Loucy (cell line): ENCODE measurements around the gene FNDC11.

Experiments
- H2AFZ ChIP-seq: fragments of 200-600 bp; sonication (generic); 2 replicates; pipeline ENCODE4 v1.6.0; 2016; ENCODE audit warnings: antibody characterized with exemption, mild to moderate bottlenecking, low read length, moderate library complexity
- H3F3A ChIP-seq: fragments of 200-600 bp; 2 replicates; pipeline ENCODE4 v1.6.0; 2016; ENCODE audit warnings: antibody characterized with exemption, low read depth, mild to moderate bottlenecking
- H3K27me3 ChIP-seq: fragments of 200-600 bp; sonication (generic); 2 replicates; pipeline ENCODE4 v1.6.1; 2014; ENCODE audit warnings: low read length, mild to moderate bottlenecking; ENCODE audit not compliant: insufficient read depth, poor library complexity, severe bottlenecking
- H3K36me3 ChIP-seq: fragments of 200-600 bp; sonication (generic); 2 replicates; pipeline ENCODE4 v1.6.1; 2016; ENCODE audit warnings: low read length; ENCODE audit not compliant: insufficient read depth
- H3K4me1 ChIP-seq: fragments of 200-600 bp; sonication (generic); 2 replicates; pipeline ENCODE4 v1.5.1; 2014; ENCODE audit warnings: low read length, mild to moderate bottlenecking; ENCODE audit not compliant: insufficient read depth, poor library complexity, severe bottlenecking
- H3K4me2 ChIP-seq: fragments of 200-600 bp; sonication (generic); 2 replicates; pipeline ENCODE4 v1.6.0; 2014; ENCODE audit warnings: antibody characterized with exemption, low read length, low read depth, mild to moderate bottlenecking; ENCODE audit not compliant: poor library complexity, severe bottlenecking
- H3K4me3 ChIP-seq: fragments of 200-600 bp; sonication (generic); 2 replicates; pipeline ENCODE4 v1.5.1; 2014; ENCODE audit warnings: low read length, mild to moderate bottlenecking, mixed read lengths; ENCODE audit not compliant: poor library complexity, severe bottlenecking
- H3K79me2 ChIP-seq: fragments of 200-600 bp; sonication (generic); 2 replicates; pipeline ENCODE4 v1.6.1; 2014; ENCODE audit warnings: low read length; ENCODE audit not compliant: insufficient read depth
- H3K9ac ChIP-seq: fragments of 200-600 bp; sonication (generic); 2 replicates; pipeline ENCODE4 v1.6.0; 2014; ENCODE audit warnings: mild to moderate bottlenecking, low read depth, low read length, moderate library complexity; ENCODE audit not compliant: poor library complexity, severe bottlenecking
- H3K9me2 ChIP-seq: fragments of 200-600 bp; sonication (generic); replicated peaks from 2 replicates; pipeline ENCODE4 v1.6.1; 2016; ENCODE audit warnings: low read depth, low read length, mixed read lengths
- H3K9me3 ChIP-seq: fragments of 200-600 bp; sonication (generic); 2 replicates; pipeline ENCODE4 v1.6.1; 2014; ENCODE audit warnings: mild to moderate bottlenecking, antibody characterized with exemption, low read length, low read depth; ENCODE audit not compliant: insufficient read depth
- H4K20me1 ChIP-seq: fragments of 200-600 bp; sonication (generic); 2 replicates; pipeline ENCODE4 v1.6.0; 2014; ENCODE audit warnings: antibody characterized with exemption, low read length, mild to moderate bottlenecking; ENCODE audit not compliant: insufficient read depth, poor library complexity, severe bottlenecking
- EZH2phosphoT487 ChIP-seq: fragments of 200-600 bp; IDR thresholded peaks from 2 replicates; pipeline ENCODE4 v1.6.1; 2018; ENCODE audit warnings: antibody characterized with exemption, mild to moderate bottlenecking, moderate library complexity, borderline replicate concordance
- TF ChIP-seq, protein P1 (sequence below): fragments of 200-600 bp; sonication (generic); conservative IDR thresholded peaks from 2 replicates; pipeline ENCODE4 v1.5.1; 2014; ENCODE audit warnings: mild to moderate bottlenecking, antibody characterized with exemption, low read length

The FNDC11 gene

DNA sequence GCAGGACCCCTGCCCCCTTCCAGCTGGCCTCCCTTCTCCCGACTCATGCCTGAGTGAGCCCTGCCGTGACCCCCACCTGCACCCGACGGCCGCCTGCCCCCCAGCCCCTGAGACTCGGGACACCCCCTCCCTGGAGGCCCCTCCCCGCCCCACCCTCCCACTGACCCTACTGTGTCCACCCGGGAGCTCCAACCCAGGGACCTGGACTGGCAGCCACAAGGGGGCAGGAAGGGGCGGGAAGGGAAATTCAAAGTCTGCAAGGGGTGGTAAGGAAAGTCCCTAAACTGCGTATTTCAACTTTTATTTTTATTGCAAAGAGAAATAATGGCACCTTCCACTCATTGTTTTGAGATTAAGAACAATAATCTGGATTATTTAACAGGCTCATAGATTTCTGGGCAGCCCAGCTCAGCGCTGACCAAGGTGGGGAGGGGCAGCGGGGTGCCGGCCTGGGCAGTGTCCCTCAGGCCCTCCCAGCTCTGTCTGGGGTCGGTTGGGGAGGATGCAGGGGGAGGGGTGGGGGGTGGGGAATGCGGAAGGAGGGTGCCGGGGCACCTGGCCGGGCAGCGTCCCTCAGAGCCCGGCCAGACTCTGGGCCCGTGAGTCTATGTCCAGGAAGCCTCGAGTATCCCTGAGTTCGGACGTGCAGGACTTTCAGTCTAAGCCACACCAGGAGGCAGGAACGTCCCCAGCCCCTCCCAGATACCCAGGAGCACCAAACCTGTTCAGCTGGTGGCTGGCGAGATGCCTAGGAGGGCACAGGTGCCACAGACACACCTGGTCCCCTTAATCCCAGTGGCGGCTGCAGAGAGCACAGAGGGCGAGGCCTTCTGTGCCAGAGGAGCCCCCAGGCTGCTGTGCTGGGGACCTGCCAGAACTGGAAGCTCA lies 15.5 kb upstream of the FNDC11 start:
- Histone ChIP-seq H3K27me3 (no peaks in the 10 kb centered on the region), H3F3A (no peaks in the 10 kb centered on the region), H3K9ac (peak overlapping the region; percentile 61), H4K20me1 (no peaks in the 10 kb centered on the region), H3K4me2 (peak overlapping the region; percentile 66), H3K9me2 (no peaks in the 10 kb centered on the region), H3K4me1 (peaks cover 12% of the 10 kb centered on the region), H3K79me2 (no peaks in the 10 kb centered on the region), H3K36me3 (no peaks in the 10 kb centered on the region), H3K4me3 (peak overlapping the region; percentile 63), H3K9me3 (no peaks in the 10 kb centered on the region), H2AFZ (no peak overlapping the region)
- TF ChIP-seq, protein P1, sequence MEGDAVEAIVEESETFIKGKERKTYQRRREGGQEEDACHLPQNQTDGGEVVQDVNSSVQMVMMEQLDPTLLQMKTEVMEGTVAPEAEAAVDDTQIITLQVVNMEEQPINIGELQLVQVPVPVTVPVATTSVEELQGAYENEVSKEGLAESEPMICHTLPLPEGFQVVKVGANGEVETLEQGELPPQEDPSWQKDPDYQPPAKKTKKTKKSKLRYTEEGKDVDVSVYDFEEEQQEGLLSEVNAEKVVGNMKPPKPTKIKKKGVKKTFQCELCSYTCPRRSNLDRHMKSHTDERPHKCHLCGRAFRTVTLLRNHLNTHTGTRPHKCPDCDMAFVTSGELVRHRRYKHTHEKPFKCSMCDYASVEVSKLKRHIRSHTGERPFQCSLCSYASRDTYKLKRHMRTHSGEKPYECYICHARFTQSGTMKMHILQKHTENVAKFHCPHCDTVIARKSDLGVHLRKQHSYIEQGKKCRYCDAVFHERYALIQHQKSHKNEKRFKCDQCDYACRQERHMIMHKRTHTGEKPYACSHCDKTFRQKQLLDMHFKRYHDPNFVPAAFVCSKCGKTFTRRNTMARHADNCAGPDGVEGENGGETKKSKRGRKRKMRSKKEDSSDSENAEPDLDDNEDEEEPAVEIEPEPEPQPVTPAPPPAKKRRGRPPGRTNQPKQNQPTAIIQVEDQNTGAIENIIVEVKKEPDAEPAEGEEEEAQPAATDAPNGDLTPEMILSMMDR: no peak
- TF ChIP-seq EZH2phosphoT487: no peak

DNA sequence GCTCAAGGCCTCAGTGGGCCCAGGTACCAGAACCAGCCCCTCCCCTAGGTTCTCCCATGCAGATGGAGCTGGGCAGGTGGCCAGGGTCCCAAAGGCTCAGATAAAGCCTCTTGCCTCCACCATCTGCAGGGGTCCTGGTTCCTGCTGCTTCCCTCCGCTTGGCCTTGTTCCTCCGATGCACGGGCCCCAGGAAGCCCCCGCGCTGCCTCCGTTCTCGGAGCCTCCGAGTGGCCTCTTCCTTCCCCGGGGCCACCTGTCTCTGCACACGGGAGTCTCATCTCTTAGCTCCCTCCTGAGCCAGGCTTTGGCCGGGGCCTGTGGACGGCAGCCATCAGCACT lies 14.9 kb upstream of the FNDC11 start:
- H4K20me1 ChIP-seq: no peaks in the 10 kb centered on the region
- H3K4me3 ChIP-seq: no peak overlapping the region

DNA sequence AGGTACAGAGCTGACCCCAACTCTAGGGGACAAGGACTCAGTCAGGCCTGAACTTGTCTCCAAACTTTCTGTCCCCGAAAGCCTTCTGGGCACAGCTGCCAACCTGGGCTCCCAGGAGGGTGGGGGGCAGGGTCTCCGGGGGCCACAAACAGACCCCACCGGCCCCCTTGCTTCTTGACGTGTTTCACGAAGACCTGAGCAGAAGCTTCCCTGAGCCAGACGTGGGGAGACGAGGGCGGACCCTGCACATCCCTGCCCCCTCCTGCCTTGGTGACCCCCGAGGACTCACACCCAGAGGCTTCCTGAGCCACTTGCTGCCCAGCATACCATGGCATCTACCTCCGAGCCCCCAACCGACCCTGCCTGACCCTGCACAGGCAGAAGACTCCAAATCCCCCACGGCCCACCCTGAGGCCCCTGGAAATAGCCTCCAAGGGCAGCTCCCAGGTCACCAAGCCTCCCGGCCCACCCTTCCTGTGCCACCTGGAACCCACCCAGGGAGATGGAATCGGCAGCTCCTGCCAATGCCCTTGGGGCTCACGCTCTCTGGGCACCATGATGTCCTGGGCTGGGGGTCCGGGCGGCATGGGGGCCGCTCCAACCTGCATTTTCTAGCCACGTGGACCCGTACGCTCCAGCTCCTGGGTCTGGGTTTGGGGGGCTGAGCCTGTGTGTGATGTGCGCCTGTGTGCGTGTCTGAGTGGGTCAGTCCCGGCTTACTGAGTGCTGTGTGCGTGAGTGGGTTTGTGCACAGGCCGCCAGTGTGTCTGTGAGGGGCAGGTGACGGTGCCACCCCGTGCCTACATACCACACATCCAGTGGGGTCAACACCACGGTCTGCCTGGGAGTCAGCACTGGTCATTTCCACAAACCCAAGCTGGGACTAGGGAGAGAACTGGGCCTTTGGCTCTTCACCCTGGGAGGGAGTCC lies 14.3 kb upstream of the FNDC11 start:
- Histone ChIP-seq H3K4me2 (no peak overlapping the region), H3K36me3 (no peaks in the 10 kb centered on the region), H3K79me2 (no peaks in the 10 kb centered on the region), H3K9me3 (no peaks in the 10 kb centered on the region), H3F3A (no peaks in the 10 kb centered on the region), H4K20me1 (no peaks in the 10 kb centered on the region), H3K9ac (no peak overlapping the region), H3K27me3 (no peaks in the 10 kb centered on the region), H3K4me1 (peaks cover 12% of the 10 kb centered on the region), H3K9me2 (no peaks in the 10 kb centered on the region), H3K4me3 (no peak overlapping the region), H2AFZ (no peak overlapping the region)
- no peak for TF ChIP-seq EZH2phosphoT487
- TF ChIP-seq, protein P1: no peak

More for the DNA sequence above, 14.9 kb upstream of the FNDC11 start:
- Histone ChIP-seq H3K4me1 (peaks cover 12% of the 10 kb centered on the region), H3K27me3 (no peaks in the 10 kb centered on the region), H2AFZ (no peak overlapping the region), H3K36me3 (no peaks in the 10 kb centered on the region), H3K79me2 (no peaks in the 10 kb centered on the region), H3F3A (no peaks in the 10 kb centered on the region), H3K9ac (no peak overlapping the region), H3K9me3 (no peaks in the 10 kb centered on the region), H3K9me2 (no peaks in the 10 kb centered on the region), H3K4me2 (no peak overlapping the region)
- TF ChIP-seq EZH2phosphoT487: no peak
- TF ChIP-seq, protein P1: no peak
